CD4-positive, alpha-beta memory T cell (primary cell): Measurements from ENCODE around the gene CLDN2. TPM values are rescaled to one million over a fixed set of nuclear protein-coding genes. Genes with fewer than 3 reads are reported as not detected.

Source experiments
- CTCF ChIA-PET: fragments of 350-600 bp; sonication (Branson Sonifier 250); formaldehyde crosslinking; loops from one replicate; lab custom pipeline; 2021; ENCODE audit warnings: inconsistent platforms; ENCODE audit not compliant: partially characterized antibody; lab: Charles Lee
- POLR2A ChIA-PET: fragments of 350-600 bp; sonication (Branson Sonifier 250); formaldehyde crosslinking; loops from one replicate; lab custom pipeline; 2021; ENCODE audit not compliant: partially characterized antibody; lab: Charles Lee
- DNase-seq, 5 donors: peaks; one replicate each; pipeline versions ENCODE4 v3.0.0 to v3.0.0-alpha.2; 2020 to 2022; ENCODE audit warnings: mixed read lengths in 1 of 5
- H3K27ac ChIP-seq: one replicate; pipeline ENCODE4 v1.7.0; 2013; ENCODE audit warnings: low read depth, low read length
- H3K27me3 ChIP-seq: 2 replicates; pipeline ENCODE4 v1.7.0; 2013; ENCODE audit warnings: mild to moderate bottlenecking, low read length, moderate library complexity; ENCODE audit not compliant: insufficient read depth
- H3K36me3 ChIP-seq: 2 replicates; pipeline ENCODE4 v1.7.0; 2013; ENCODE audit warnings: mild to moderate bottlenecking, low read length, moderate library complexity; ENCODE audit not compliant: insufficient read depth
- H3K4me1 ChIP-seq: 2 replicates; pipeline ENCODE4 v1.7.0; 2013; ENCODE audit warnings: mild to moderate bottlenecking, low read length, moderate library complexity; ENCODE audit not compliant: insufficient read depth
- H3K4me3 ChIP-seq, 2 donors: one replicate each; pipeline ENCODE4 v1.7.0; 2013; ENCODE audit warnings: low read length in 2 of 2, mild to moderate bottlenecking in 1 of 2
- H3K9me3 ChIP-seq, 2 donors: one replicate each; pipeline ENCODE4 v1.7.0; 2013; ENCODE audit warnings: low read length in 2 of 2, control low read depth in 1 of 2; ENCODE audit not compliant: control insufficient read depth in 1 of 2
- H3K27ac Mint-ChIP-seq, 7 donors: one replicate each; pipeline ENCODE4 v1.8.0; 2020 to 2021; ENCODE audit warnings: mixed read lengths in 7 of 7, mild to moderate bottlenecking in 6 of 7, inconsistent platforms in 3 of 7, moderate library complexity in 3 of 7
- H3K27me3 Mint-ChIP-seq, 2 donors: one replicate each; pipeline ENCODE4 v1.8.0; 2020 to 2021; ENCODE audit warnings: mixed read lengths in 2 of 2
- H3K36me3 Mint-ChIP-seq, 2 donors: one replicate each; pipeline ENCODE4 v1.8.0; 2020 to 2021; ENCODE audit warnings: mixed read lengths in 2 of 2, inconsistent platforms in 1 of 2, mild to moderate bottlenecking in 1 of 2
- H3K4me1 Mint-ChIP-seq, 4 donors: one replicate each; pipeline ENCODE4 v1.8.0; 2020 to 2021; ENCODE audit warnings: mixed read lengths in 4 of 4, mild to moderate bottlenecking in 1 of 4
- H3K4me3 Mint-ChIP-seq, 8 donors: one replicate each; pipeline ENCODE4 v1.8.0; 2020 to 2021; ENCODE audit warnings: mixed read lengths in 8 of 8, mild to moderate bottlenecking in 7 of 8, moderate library complexity in 6 of 8, inconsistent platforms in 3 of 8
- H3K9me3 Mint-ChIP-seq, 8 donors: one replicate each; pipeline ENCODE4 v1.8.0; 2020 to 2021; ENCODE audit warnings: mixed read lengths in 8 of 8, mild to moderate bottlenecking in 5 of 8, inconsistent platforms in 3 of 8, moderate library complexity in 1 of 8
- intact Hi-C: fragments of 100-400 bp; cut with micrococcal nuclease; formaldehyde crosslinking; loops from one replicate; pipeline ENCODE4 v1.15.1; 2023
- polyA plus RNA-seq, 2 donors: library from polyadenylated mRNA; unstranded; fragments of 300-500 nt; fragmentation: Illumina TruSeq; gene quantifications; one replicate each; pipeline ENCODE4 v1.2.3, GENCODE V29; 2021
- total RNA-seq, 2 experiments: library from RNA; stranded (reverse); gene quantifications; one replicate each; pipeline ENCODE4 v1.2.3, GENCODE V29; 2021

Gene CLDN2
- total and polyA plus RNA-seq, 4 experiments from 2014 or later = 0.11 TPM; not detected in 3

- Mint-ChIP-seq H3K36me3 (no peaks in the 10 kb centered on the region), H3K4me1 (peaks cover 17 to 26% (median 22%) of the 10 kb centered on the region in 4 donors), H3K4me3 (peak overlapping the region; percentile 13 to 62 (median 54)), H3K9me3 (peaks cover 0 to 1% (median 0%) of the 10 kb centered on the region in 8 donors), H3K27me3 (peaks cover 0 to 3% of the 10 kb centered on the region in 2 donors), H3K27ac (peak overlapping the region in 6 of 7 donors; percentile 1 to 88 (median 34))
- ChIA-PET CTCF (interaction anchor here (1.3 kb wide), 1 partner anchor 32 kb away, joined by 3 read pairs; no protein-coding TSS in a partner anchor), POLR2A (no interaction called here)
- no peak overlapping the region for H3K4me3 ChIP-seq
- no peaks in the 10 kb centered on the region for H3K36me3 ChIP-seq
- peaks cover 19% of the 10 kb centered on the region for H3K4me1 ChIP-seq
- intact Hi-C loops = no loop called here
- DNase-seq = peak; percentile 40 to 59 (median 52)
- no peaks in the 10 kb centered on the region for H3K9me3 ChIP-seq
- H3K27ac ChIP-seq = no peak overlapping the region
- H3K27me3 ChIP-seq = no peaks in the 10 kb centered on the region
Observed at GRCh38 chrX:106917830-106918500, 2.2 kb upstream of the CLDN2 start.

GRCh38 chrX:106921637-106922036, 1.4 kb downstream of the CLDN2 start:
- H3K27me3 Mint-ChIP-seq = no peaks in the 10 kb centered on the region
- H3K9me3 Mint-ChIP-seq = peaks cover 0 to 1% (median 0%) of the 10 kb centered on the region in 8 donors
- intact Hi-C loops = no loop called here
- no peak for DNase-seq
- no peak overlapping the region for H3K27ac ChIP-seq
- no peaks in the 10 kb centered on the region for H3K36me3 Mint-ChIP-seq
- peaks cover 19% of the 10 kb centered on the region for H3K4me1 ChIP-seq
- H3K9me3 ChIP-seq = no peaks in the 10 kb centered on the region
- H3K4me3 ChIP-seq = no peak overlapping the region
- ChIA-PET CTCF (interaction anchor here (1.0 kb wide), 1 partner anchor 23 kb away, joined by 3 read pairs; no protein-coding TSS in a partner anchor), POLR2A (no interaction called here)
- no peaks in the 10 kb centered on the region for H3K36me3 ChIP-seq
- peaks cover 15 to 20% (median 18%) of the 10 kb centered on the region in 4 donors for H3K4me1 Mint-ChIP-seq
- H3K4me3 Mint-ChIP-seq = no peak overlapping the region
- no peaks in the 10 kb centered on the region for H3K27me3 ChIP-seq
- H3K27ac Mint-ChIP-seq = no peak overlapping the region

GRCh38 chrX:106927023-106927422, 6.8 kb downstream of the CLDN2 start:
- Histone ChIP-seq H3K36me3 (no peaks in the 10 kb centered on the region), H3K27ac (no peak overlapping the region), H3K27me3 (no peaks in the 10 kb centered on the region), H3K4me3 (no peak overlapping the region), H3K9me3 (no peaks in the 10 kb centered on the region), H3K4me1 (no peaks in the 10 kb centered on the region)
- Mint-ChIP-seq H3K4me1 (no peaks in the 10 kb centered on the region), H3K27ac (no peak overlapping the region), H3K4me3 (no peak overlapping the region), H3K36me3 (no peaks in the 10 kb centered on the region), H3K9me3 (no peaks in the 10 kb centered on the region), H3K27me3 (no peaks in the 10 kb centered on the region)
- ChIA-PET CTCF (no interaction called here), POLR2A (no interaction called here)
- intact Hi-C loops = no loop called here
- DNase-seq = no peak

- no peaks in the 10 kb centered on the region for H3K9me3 Mint-ChIP-seq
- Histone ChIP-seq H3K4me3 (no peak overlapping the region), H3K27ac (no peak overlapping the region), H3K27me3 (no peaks in the 10 kb centered on the region), H3K9me3 (no peaks in the 10 kb centered on the region), H3K4me1 (no peaks in the 10 kb centered on the region), H3K36me3 (no peaks in the 10 kb centered on the region)
- intact Hi-C loops = no loop called here
- CTCF ChIA-PET = no interaction called here
- no peaks in the 10 kb centered on the region for H3K27me3 Mint-ChIP-seq
- POLR2A ChIA-PET = no interaction called here
- H3K4me1 Mint-ChIP-seq = peaks cover 0 to 2% (median under 1%) of the 10 kb centered on the region in 4 donors
- H3K4me3 Mint-ChIP-seq = no peak overlapping the region
- H3K27ac Mint-ChIP-seq = no peak overlapping the region
- no peak for DNase-seq
- no peaks in the 10 kb centered on the region for H3K36me3 Mint-ChIP-seq
Observed at GRCh38 chrX:106927700-106928099, 7.5 kb downstream of the CLDN2 start.

- no peaks in the 10 kb centered on the region for H3K36me3 Mint-ChIP-seq
- no peak for DNase-seq
- intact Hi-C loops = no loop called here
- Histone ChIP-seq H3K9me3 (no peaks in the 10 kb centered on the region), H3K27ac (no peak overlapping the region), H3K4me3 (no peak overlapping the region), H3K36me3 (no peaks in the 10 kb centered on the region), H3K27me3 (no peaks in the 10 kb centered on the region), H3K4me1 (peaks cover 3% of the 10 kb centered on the region)
- ChIA-PET CTCF (no interaction called here), POLR2A (no interaction called here)
- peaks cover 0 to 7% (median 2%) of the 10 kb centered on the region in 4 donors for H3K4me1 Mint-ChIP-seq
- H3K27ac Mint-ChIP-seq = no peak overlapping the region
- no peak overlapping the region for H3K4me3 Mint-ChIP-seq
- no peaks in the 10 kb centered on the region for H3K9me3 Mint-ChIP-seq
- no peaks in the 10 kb centered on the region for H3K27me3 Mint-ChIP-seq
Observed at GRCh38 chrX:106928227-106928626, 8.0 kb downstream of the CLDN2 start.

GRCh38 chrX:106931831-106932491, 11.8 kb downstream of the CLDN2 start:
- ChIA-PET POLR2A (no interaction called here), CTCF (interaction anchor here (1.4 to 1.6 kb wide), 2 partner anchors 29 to 34 kb away, joined by 3 to 4 read pairs; partner anchors contain the start of gene RIPPLY1)
- Mint-ChIP-seq H3K4me1 (peaks cover 2 to 15% (median 9%) of the 10 kb centered on the region in 4 donors), H3K36me3 (no peaks in the 10 kb centered on the region), H3K27me3 (no peaks in the 10 kb centered on the region), H3K27ac (no peak overlapping the region), H3K9me3 (no peaks in the 10 kb centered on the region), H3K4me3 (no peak overlapping the region)
- intact Hi-C loops = no loop called here
- H3K36me3 ChIP-seq = no peaks in the 10 kb centered on the region
- H3K27me3 ChIP-seq = no peaks in the 10 kb centered on the region
- DNase-seq = no peak
- H3K4me3 ChIP-seq = no peak overlapping the region
- no peaks in the 10 kb centered on the region for H3K9me3 ChIP-seq
- H3K4me1 ChIP-seq = peaks cover 9% of the 10 kb centered on the region
- H3K27ac ChIP-seq = no peak overlapping the region

- intact Hi-C loops = no loop called here
- Histone ChIP-seq H3K9me3 (no peaks in the 10 kb centered on the region), H3K27me3 (no peaks in the 10 kb centered on the region), H3K36me3 (no peaks in the 10 kb centered on the region), H3K4me1 (peaks cover 9% of the 10 kb centered on the region), H3K4me3 (no peak overlapping the region), H3K27ac (no peak overlapping the region)
- Mint-ChIP-seq H3K9me3 (no peaks in the 10 kb centered on the region), H3K4me1 (peaks cover 2 to 15% (median 9%) of the 10 kb centered on the region in 4 donors), H3K36me3 (no peaks in the 10 kb centered on the region), H3K27me3 (no peaks in the 10 kb centered on the region), H3K27ac (peak overlapping the region in 2 of 7 donors; percentile 11 to 38), H3K4me3 (no peak overlapping the region)
- POLR2A ChIA-PET = no interaction called here
- CTCF ChIA-PET = interaction anchor here (1.4 to 1.6 kb wide), 2 partner anchors 30 to 34 kb away, joined by 3 to 4 read pairs; partner anchors contain the start of gene RIPPLY1
- DNase-seq = no peak
Observed at GRCh38 chrX:106932492-106932923, 12.3 kb downstream of the CLDN2 start.
